WI38 (cell line): Measurements from ENCODE around the gene CUX1.
"Not testable (repeated sequence)": the region's sequence is repeated elsewhere in the genome, so short reads cannot be mapped to it uniquely, and the experiment has no call there.

Source experiments
- H3K4me3 ChIP-seq: 2 replicates; pipeline ENCODE4 v1.5.1; 2011; ENCODE audit warnings: low read depth, mild to moderate bottlenecking, control low read depth, low read length
- TF ChIP-seq, protein P1 (sequence below): IDR thresholded peaks from 2 replicates; pipeline ENCODE4 v1.5.1; 2012; ENCODE audit warnings: low read depth, mild to moderate bottlenecking, control low read depth, low read length

Gene CUX1

GRCh38 chr7:101880282-101881054 lies 63.0 kb downstream of the CUX1 start:
- H3K4me3 ChIP-seq: no peak overlapping the region
- TF ChIP-seq, protein P1, sequence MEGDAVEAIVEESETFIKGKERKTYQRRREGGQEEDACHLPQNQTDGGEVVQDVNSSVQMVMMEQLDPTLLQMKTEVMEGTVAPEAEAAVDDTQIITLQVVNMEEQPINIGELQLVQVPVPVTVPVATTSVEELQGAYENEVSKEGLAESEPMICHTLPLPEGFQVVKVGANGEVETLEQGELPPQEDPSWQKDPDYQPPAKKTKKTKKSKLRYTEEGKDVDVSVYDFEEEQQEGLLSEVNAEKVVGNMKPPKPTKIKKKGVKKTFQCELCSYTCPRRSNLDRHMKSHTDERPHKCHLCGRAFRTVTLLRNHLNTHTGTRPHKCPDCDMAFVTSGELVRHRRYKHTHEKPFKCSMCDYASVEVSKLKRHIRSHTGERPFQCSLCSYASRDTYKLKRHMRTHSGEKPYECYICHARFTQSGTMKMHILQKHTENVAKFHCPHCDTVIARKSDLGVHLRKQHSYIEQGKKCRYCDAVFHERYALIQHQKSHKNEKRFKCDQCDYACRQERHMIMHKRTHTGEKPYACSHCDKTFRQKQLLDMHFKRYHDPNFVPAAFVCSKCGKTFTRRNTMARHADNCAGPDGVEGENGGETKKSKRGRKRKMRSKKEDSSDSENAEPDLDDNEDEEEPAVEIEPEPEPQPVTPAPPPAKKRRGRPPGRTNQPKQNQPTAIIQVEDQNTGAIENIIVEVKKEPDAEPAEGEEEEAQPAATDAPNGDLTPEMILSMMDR: no peak

DNA sequence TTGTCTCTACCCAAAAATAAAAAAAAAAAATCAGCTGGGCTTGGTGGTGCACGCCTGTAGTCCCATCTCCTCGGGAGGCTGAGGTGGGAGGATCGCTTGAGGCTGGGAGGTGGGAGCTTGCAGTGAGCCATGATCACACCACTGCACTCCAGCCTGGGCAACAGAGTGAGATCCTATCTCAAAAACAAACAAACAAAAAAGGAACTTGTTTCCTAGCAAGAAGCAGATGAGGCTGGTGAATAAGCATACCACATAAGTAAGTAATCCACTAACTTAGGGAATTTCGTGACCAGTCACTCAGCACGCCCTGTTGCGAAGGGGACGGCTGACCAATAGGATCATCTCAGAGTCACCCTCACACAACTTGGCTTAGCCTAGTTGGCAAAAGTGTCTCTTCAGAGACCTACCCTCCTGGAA lies 64.6 kb downstream of the CUX1 start:
- no peak overlapping the region; the same call in 1 of the 2 replicates for H3K4me3 ChIP-seq
- TF ChIP-seq, protein P1: no peak

GRCh38 chr7:101882595-101883564 lies 65.5 kb downstream of the CUX1 start:
- TF ChIP-seq, protein P1: no peak
- H3K4me3 ChIP-seq: peak overlapping the region; percentile 35

DNA sequence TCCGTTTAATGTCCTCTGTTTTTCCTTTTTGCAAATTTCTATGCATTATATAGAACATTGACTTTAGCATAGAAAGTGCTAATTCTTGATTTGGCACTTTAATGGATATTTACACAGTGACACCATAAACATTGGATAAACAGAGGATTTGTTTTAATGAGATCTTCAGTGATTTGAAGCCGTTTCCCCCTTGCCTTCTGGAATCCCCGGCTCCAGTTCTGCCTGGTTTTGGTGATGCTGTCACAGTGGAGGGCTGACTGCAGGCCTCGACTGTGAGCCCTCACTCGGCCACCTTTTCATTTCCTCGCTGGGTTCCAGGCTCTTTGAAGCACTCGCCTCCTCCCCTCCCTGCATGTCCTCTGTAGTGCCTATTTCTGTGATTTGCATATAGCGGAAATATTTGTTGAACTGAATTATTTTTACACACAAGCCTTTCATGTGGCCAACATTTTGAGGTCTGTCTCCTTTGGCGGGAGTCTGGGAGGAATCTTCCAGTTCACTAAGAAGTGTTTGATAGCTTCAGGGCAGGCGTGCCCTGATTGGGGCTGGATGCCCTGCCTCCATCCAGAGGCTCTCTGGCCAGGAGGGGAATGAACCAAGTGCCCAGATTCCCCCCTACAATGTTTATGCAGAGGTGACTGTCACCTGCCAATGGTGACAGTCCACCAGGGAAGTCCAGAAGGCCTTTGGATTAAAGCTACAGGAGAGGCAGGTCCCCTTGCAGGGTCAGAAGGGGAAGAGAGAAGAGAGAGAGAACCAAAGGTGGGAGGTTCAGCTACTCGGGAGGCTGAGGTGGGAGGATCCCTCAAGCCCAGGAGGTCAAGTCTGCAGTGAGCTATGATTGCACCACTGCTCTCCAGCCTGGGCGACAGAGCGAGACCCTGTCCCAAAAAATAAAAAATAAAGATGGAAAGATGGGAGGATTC lies 67.5 kb downstream of the CUX1 start:
- TF ChIP-seq, protein P1: no peak
- H3K4me3 ChIP-seq: no peak overlapping the region

- no peak overlapping the region for H3K4me3 ChIP-seq
- TF ChIP-seq, protein P1: no peak
These were observed 68.2 kb downstream of the CUX1 start for GRCh38 chr7:101885597-101885955.

DNA sequence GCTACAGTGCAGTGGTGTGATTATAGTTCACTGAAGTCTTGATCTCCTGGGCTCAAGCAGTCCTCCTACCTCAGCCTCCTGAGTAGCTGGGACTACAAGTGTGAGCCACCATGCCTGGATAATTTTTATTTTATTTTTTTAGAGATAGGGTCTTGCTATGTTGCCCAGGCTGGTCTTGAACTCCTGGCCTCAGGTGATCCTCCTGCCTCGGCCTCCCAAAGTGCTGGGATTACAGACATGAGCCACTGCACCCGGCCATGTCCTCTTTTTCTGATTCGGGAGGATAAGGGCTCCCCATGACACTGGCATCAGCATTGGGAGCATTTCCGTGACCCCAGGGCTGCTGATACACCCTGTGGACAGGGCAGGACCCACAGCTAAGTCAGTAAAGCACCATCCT lies 69.9 kb downstream of the CUX1 start:
- H3K4me3 ChIP-seq: not testable (repeated sequence)

DNA sequence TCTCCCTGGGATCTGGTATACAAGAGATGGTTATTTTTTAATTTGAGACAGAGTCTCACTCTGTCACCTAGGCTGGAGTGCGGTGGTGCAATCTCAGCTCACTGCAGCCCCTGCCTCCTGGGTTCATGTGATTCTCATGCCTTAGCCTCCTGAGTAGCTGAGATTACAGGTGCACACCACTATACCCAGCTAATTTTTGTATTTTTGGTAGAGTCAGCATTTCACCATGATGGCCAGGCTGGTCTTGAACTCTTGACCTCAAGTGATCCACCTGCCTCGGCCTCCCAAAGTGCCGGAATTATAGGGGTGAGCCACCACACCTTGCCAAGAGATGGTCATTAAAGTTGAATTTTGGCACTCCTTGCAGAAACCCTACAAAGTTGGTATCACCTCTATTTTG lies 71.1 kb downstream of the CUX1 start:
- not testable (repeated sequence) for H3K4me3 ChIP-seq
